NCI-H1417 treated with DMSO at 0.1 percent for 48 hours (cell line): ENCODE measurements around the gene KCTD19.
A peak's percentile ranks its signal among the peaks of the same experiment; 100 is the strongest.

ENCODE experiments used
- DNase-seq: peaks from one replicate; lab custom pipeline; 2025; lab: John Stamatoyannopoulos, UW

KCTD19 gene

GRCh38 chr16:67317853-67318252, 8.7 kb downstream of the KCTD19 start:
- DNase-seq = no peak

DNA sequence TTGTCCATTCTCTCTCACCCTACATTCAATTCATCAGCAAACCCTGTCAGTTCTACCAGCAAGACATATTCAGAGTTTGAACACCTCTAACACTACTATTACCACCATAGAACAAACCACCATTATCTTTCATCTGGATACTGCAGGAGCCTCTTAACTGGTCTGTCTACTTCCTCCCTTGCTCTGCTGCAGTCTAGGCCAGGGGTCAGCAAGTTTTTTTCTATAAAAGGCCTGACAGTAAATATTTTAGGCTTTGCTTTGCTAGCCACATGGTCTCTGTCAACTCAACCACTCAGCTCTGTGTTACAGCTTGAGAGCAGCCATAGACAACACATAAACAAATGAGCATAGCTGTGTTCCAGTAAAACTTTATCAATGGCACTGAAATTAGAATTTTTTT, 13.8 kb downstream of the KCTD19 start:
- no peak for DNase-seq

- DNase-seq = no peak
Measured at GRCh38 chr16:67311607-67312488, 14.7 kb downstream of the KCTD19 start.

GRCh38 chr16:67310561-67310960, 16.0 kb downstream of the KCTD19 start:
- DNase-seq = no peak

DNA sequence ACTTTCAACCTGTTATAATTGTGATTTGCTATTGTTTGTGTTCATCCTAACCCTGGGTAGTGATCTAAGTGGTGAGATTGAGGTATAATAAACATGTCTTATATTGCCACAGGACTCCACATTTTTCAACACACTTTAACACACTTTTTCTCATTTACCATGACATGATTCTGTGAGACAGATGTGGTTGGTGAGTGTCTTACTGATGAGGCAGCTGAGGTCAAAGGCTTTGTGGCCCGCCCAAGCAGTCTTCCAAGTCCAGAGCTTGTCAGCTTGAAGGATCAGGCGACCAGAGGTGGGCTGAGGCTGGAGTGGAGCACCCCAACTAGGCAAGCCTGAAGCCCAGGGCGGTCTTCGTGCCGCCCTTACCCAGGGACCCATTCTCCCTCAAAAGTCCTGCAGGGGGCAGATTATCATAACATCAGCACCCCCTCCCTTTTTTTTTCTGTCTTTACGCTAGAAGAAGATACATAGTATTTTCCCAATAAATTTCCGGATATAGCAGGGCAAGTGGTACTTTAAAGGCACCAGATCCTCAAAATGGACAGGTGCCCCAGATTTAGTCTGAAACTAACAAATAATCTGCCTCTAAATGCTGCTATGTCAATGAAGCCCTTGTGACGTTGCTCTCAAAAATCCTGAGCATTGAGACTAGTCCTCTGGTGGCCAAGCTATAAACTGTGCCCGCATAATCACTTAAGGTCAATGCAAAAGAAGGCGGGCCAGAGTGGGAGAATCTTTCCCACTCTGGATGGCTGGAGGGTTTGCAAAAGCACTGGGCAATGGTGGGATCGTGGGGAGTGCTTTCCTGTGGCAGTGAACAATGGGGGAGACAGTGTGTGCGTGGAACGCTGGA, 21.1 kb downstream of the KCTD19 start:
- no peak for DNase-seq

- no peak for DNase-seq
Measured at GRCh38 chr16:67304020-67304419, 22.5 kb downstream of the KCTD19 start.

- no peak for DNase-seq
Measured at GRCh38 chr16:67302970-67303369, 23.6 kb downstream of the KCTD19 start.

DNA sequence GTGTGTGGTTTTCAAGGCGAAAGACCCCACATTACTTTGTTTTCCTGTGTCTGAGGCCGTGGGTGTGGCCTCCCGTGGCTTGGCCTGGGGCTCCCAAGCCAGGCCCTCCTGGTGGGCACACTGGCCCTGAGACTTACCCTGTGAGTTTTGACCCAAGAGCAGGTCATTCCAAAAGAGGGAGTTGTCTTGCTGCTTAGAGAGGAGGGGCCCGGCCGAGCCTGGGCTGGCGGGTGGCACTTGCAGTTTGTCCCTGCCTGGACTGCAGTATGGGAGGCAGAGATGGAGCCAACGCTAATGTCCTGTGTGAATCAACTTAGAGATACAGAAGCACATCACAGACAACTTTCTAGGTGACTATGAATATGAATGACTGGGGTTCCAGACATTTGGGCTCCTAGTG, 24.5 kb downstream of the KCTD19 start:
- DNase-seq = no peak

DNA sequence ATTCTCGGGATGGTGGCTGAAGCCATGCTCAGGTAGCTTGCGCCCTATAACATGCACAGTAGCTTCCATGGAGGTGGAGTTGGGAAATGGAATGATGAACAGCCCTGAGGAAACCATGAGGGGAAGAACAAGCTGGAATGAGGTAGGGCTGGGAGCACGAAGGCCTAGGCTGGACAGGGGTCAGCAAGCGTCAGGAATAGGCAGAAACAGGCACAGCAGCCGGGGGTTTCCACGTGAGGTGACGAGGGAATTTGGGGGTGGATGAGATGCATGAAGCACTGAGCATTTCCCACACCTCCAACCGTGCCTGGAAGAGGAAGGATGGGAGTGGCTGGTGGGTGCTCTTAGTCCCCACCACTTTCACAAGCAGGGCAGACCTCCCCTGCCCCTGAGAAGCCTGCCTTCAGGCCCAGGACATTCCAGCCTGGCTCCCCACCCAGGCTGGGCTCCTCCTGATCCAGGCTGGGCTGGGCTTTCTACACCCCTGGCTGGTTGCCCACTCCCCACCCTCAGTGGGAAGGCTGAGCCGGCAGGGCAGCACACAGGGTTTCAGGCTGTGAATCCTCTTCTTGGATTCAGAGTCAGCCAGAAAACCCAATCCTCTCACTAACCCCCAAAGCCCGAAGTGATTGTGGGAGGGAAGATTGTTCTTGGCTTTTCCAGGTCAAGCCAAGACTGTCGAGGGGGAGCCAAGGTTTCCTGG, 25.3 kb downstream of the KCTD19 start:
- no peak for DNase-seq

GRCh38 chr16:67299269-67299668, 27.3 kb downstream of the KCTD19 start:
- no peak for DNase-seq

GRCh38 chr16:67298277-67298676, 28.3 kb downstream of the KCTD19 start:
- DNase-seq = no peak

- DNase-seq = no peak
Measured at GRCh38 chr16:67296420-67296819, 30.1 kb downstream of the KCTD19 start.

- no peak for DNase-seq
Measured at GRCh38 chr16:67294938-67295361, 31.6 kb downstream of the KCTD19 start.

GRCh38 chr16:67294171-67294757, 32.3 kb downstream of the KCTD19 start:
- DNase-seq = no peak

- no peak for DNase-seq
Measured at GRCh38 chr16:67291461-67291860, 35.1 kb downstream of the KCTD19 start.

DNA sequence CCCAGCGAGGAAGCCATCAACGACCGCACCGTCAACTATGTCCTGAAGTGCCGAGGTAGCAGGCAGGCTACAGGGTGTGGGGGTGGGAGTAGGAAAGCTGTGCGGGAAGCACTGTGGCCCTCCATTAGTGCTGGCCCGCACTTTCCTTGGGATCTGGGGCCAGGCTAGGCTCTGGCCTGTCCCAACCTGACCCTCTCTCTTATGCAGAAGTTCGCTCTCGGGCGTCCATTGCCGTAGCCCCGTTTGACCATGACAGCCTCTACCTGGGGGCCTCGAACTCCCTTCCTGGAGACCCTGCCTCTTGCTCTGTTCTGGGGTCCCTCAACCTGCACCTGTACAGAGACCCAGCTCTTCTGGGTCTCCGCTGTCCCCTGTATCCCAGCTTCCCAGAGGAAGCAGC, 38.6 kb downstream of the KCTD19 start:
- no peak for DNase-seq

- no peak for DNase-seq
Measured at GRCh38 chr16:67286441-67287235, 39.9 kb downstream of the KCTD19 start.

DNA sequence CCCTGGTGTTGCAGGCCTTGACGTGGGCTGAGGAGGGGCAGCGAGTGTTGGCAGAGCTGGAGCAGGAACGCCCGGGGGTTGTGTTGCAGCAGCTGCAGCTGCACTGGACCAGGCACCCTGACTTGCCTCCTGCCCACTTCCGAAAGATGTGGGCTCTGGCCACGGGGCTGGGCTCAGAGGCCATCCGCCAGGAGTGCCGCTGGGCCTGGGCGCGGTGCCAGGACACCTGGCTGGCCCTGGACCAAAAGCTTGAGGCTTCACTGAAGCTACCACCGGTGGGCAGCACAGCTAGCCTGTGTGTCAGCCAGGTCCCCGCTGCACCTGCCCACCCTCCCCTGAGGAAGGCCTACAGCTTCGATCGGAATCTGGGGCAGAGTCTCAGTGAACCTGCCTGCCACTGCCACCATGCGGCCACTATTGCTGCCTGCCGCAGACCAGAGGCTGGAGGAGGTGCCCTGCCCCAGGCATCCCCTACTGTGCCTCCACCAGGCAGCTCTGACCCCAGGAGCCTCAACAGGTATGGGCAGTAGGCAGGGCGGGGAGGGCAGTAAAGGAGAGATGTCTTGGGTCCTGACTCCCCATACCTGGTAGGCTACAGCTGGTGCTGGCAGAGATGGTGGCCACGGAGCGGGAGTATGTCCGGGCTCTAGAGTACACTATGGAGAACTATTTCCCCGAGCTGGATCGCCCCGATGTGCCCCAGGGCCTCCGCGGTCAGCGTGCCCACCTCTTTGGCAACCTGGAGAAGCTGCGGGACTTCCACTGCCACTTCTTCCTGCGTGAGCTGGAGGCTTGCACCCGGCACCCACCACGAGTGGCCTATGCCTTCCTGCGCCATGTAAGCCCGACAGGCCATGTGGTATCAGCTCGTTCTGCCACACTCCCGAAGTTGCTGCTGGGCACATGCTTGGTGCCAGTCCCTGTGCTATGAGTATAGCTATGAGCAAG, 41.6 kb downstream of the KCTD19 start:
- DNase-seq = peak; percentile 26

GRCh38 chr16:67283826-67284555, 42.5 kb downstream of the KCTD19 start:
- no peak for DNase-seq
